H1 (cell line): Measurements from ENCODE around the gene TADA3. TPM values are rescaled to one million over a fixed set of nuclear protein-coding genes. Genes with fewer than 3 reads are reported as not detected.

Experiments used
- CTCF ChIA-PET: fragments of 300-600 bp; sonication (Branson Sonifier 250); formaldehyde crosslinking; loops from one replicate; lab custom pipeline; 2021; ENCODE audit not compliant: partially characterized antibody; lab: Charles Lee
- POLR2A ChIA-PET: fragments of 300-600 bp; sonication (Branson Sonifier 250); formaldehyde crosslinking; loops from one replicate; lab custom pipeline; 2021; ENCODE audit warnings: inconsistent platforms; ENCODE audit not compliant: partially characterized antibody; lab: Charles Lee
- DNase-seq, 2 experiments: peaks; one replicate each; pipeline versions ENCODE4 v3.0.0 to v3.0.0-alpha.2; 2010 to 2022; ENCODE audit warnings: low spot score in 2 of 2, low read depth in 1 of 2, mixed read lengths in 1 of 2
- FAIRE-seq: peaks from 2 replicates; lab custom pipeline; 2011; peaks lifted over from hg19 to GRCh38; lab: Jason Lieb, UNC
- H2AFZ ChIP-seq: 2 replicates; pipeline ENCODE4 v1.8.1; 2012; ENCODE audit warnings: low read length, inconsistent platforms
- H2AK5ac ChIP-seq: 2 replicates; pipeline ENCODE4 v1.6.1; 2013; ENCODE audit warnings: low read depth, low read length
- H2BK120ac ChIP-seq: replicated peaks from 2 replicates; pipeline ENCODE3; 2013; ENCODE audit warnings: low read depth, low read length, inconsistent platforms
- H2BK12ac ChIP-seq: 2 replicates; pipeline ENCODE4 v1.6.1; 2013; ENCODE audit warnings: low read depth, low read length
- H2BK15ac ChIP-seq: 2 replicates; pipeline ENCODE4 v1.6.1; 2013; ENCODE audit warnings: low read length
- H2BK20ac ChIP-seq: 2 replicates; pipeline ENCODE4 v1.6.1; 2013; ENCODE audit warnings: low read length
- H2BK5ac ChIP-seq: 2 replicates; pipeline ENCODE4 v1.6.1; 2013; ENCODE audit warnings: low read depth, low read length
- H3K14ac ChIP-seq: 2 replicates; pipeline ENCODE4 v1.6.1; 2013; ENCODE audit warnings: inconsistent platforms; ENCODE audit not compliant: insufficient read length
- H3K18ac ChIP-seq: 2 replicates; pipeline ENCODE4 v1.6.1; 2013; ENCODE audit warnings: low read length; ENCODE audit errors: extremely low read depth
- H3K23ac ChIP-seq: 2 replicates; pipeline ENCODE4 v1.6.1; 2013; ENCODE audit warnings: inconsistent platforms; ENCODE audit not compliant: insufficient read length
- H3K23me2 ChIP-seq: 2 replicates; pipeline ENCODE4 v1.6.1; 2013; ENCODE audit warnings: low read depth, low read length
- H3K27ac ChIP-seq: 2 replicates; pipeline ENCODE4 v1.6.1; 2011; ENCODE audit warnings: low read depth, low read length, inconsistent platforms
- H3K27me3 ChIP-seq, 4 experiments: replicated peaks in 1 of 4; 1 replicate in 1 of 4; 2 replicates in 3 of 4; pipeline versions ENCODE4 v1.6.1 to v1.8.1; 2011 to 2013; ENCODE audit warnings: low read length in 3 of 4, mild to moderate bottlenecking in 3 of 4, inconsistent platforms in 2 of 4, mixed read lengths in 2 of 4, moderate library complexity in 1 of 4; ENCODE audit not compliant: control insufficient read depth in 3 of 4, insufficient read depth in 3 of 4; ENCODE audit errors: extremely low read depth in 1 of 4
- H3K36me3 ChIP-seq, 4 experiments: 2 replicates each; pipeline versions ENCODE4 v1.6.1 to v1.8.1; 2011 to 2013; ENCODE audit warnings: mild to moderate bottlenecking in 4 of 4, low read length in 3 of 4, moderate library complexity in 2 of 4, control low read depth in 1 of 4, inconsistent platforms in 1 of 4; ENCODE audit not compliant: insufficient read depth in 4 of 4, control insufficient read depth in 2 of 4
- H3K4ac ChIP-seq: replicated peaks from 2 replicates; pipeline ENCODE3; 2013; ENCODE audit warnings: low read length, low read depth, mixed read lengths, inconsistent platforms; ENCODE audit not compliant: insufficient read length
- H3K4me1 ChIP-seq, 4 experiments: replicated peaks in 1 of 4; 1 replicate in 1 of 4; 2 replicates in 3 of 4; pipeline versions ENCODE4 v1.6.1 to v1.8.1; 2011 to 2013; ENCODE audit warnings: low read length in 3 of 4, inconsistent platforms in 2 of 4, mixed read lengths in 1 of 4; ENCODE audit not compliant: insufficient read depth in 4 of 4, control insufficient read depth in 3 of 4
- H3K4me2 ChIP-seq, 2 experiments: 2 replicates each; pipeline versions ENCODE4 v1.6.1 to v1.8.1; 2011 to 2013; ENCODE audit warnings: low read depth in 2 of 2, low read length in 2 of 2, control low read depth in 1 of 2, inconsistent platforms in 1 of 2, mild to moderate bottlenecking in 1 of 2; ENCODE audit not compliant: insufficient read depth in 1 of 2
- H3K4me3 ChIP-seq, 4 experiments: fragments of 200-600, 300-600 bp in 1 of 4; sonication (generic), shearing (Covaris generic), sonication (Bioruptor Twin) in 1 of 4; 2 replicates each; pipeline versions ENCODE4 v1.5.1 to v1.8.1; 2011 to 2016; ENCODE audit warnings: low read length in 4 of 4, low read depth in 3 of 4, control low read depth in 2 of 4, inconsistent platforms in 2 of 4, mild to moderate bottlenecking in 2 of 4, mixed read lengths in 1 of 4, moderate library complexity in 1 of 4; ENCODE audit not compliant: insufficient read depth in 2 of 4; ENCODE audit errors: extremely low read depth in 1 of 4
- H3K56ac ChIP-seq: replicated peaks from 2 replicates; pipeline ENCODE3; 2013; ENCODE audit warnings: low read depth, mild to moderate bottlenecking, mixed read lengths, low read length, inconsistent platforms; ENCODE audit not compliant: insufficient read length
- H3K79me1 ChIP-seq: 2 replicates; pipeline ENCODE4 v1.6.1; 2013; ENCODE audit warnings: low read depth, low read length, control low read depth
- H3K79me2 ChIP-seq, 2 experiments: 2 replicates each; pipeline versions ENCODE4 v1.6.1 to v1.8.1; 2012 to 2013; ENCODE audit warnings: low read length in 2 of 2, mild to moderate bottlenecking in 2 of 2, inconsistent platforms in 1 of 2; ENCODE audit not compliant: insufficient read depth in 2 of 2, control insufficient read depth in 1 of 2
- H3K9ac ChIP-seq, 4 experiments: replicated peaks in 1 of 4; 1 replicate in 1 of 4; 2 replicates in 3 of 4; pipeline versions ENCODE4 v1.6.1 to v1.8.1; 2011 to 2013; ENCODE audit warnings: low read depth in 3 of 4, low read length in 3 of 4, control low read depth in 2 of 4, mild to moderate bottlenecking in 2 of 4, moderate library complexity in 2 of 4, inconsistent platforms in 1 of 4; ENCODE audit errors: extremely low read depth in 1 of 4
- H3K9me3 ChIP-seq, 2 experiments: 2 replicates each; pipeline versions ENCODE4 v1.6.1 to v1.8.1; 2012 to 2013; ENCODE audit warnings: mild to moderate bottlenecking in 2 of 2, moderate library complexity in 2 of 2, control low read depth in 1 of 2, inconsistent platforms in 1 of 2, low read depth in 1 of 2, low read length in 1 of 2, mixed read lengths in 1 of 2; ENCODE audit not compliant: insufficient read depth in 2 of 2
- H4K20me1 ChIP-seq, 2 experiments: replicated peaks in 1 of 2; 2 replicates each; pipeline versions ENCODE3 to v1.8.1; 2011 to 2013; ENCODE audit warnings: inconsistent platforms in 2 of 2, low read length in 2 of 2, mild to moderate bottlenecking in 1 of 2; ENCODE audit not compliant: insufficient read depth in 2 of 2, control insufficient read depth in 1 of 2
- H4K5ac ChIP-seq: 2 replicates; pipeline ENCODE4 v1.6.1; 2013; ENCODE audit warnings: low read length, low read depth, mixed read lengths, inconsistent platforms; ENCODE audit not compliant: insufficient read length
- H4K8ac ChIP-seq: 2 replicates; pipeline ENCODE4 v1.8.0; 2013; ENCODE audit warnings: mild to moderate bottlenecking, moderate library complexity, low read length, inconsistent platforms; ENCODE audit not compliant: insufficient read depth; ENCODE audit errors: extremely low read depth
- H4K91ac ChIP-seq: replicated peaks from 2 replicates; pipeline ENCODE3; 2013; ENCODE audit warnings: low read length, mixed read lengths, inconsistent platforms; ENCODE audit not compliant: insufficient read length
- BRCA1 ChIP-seq: IDR thresholded peaks from 2 replicates; pipeline ENCODE4 v1.6.1; 2012; ENCODE audit warnings: low read depth, low read length, improper control_type of control experiment
- POLR2AphosphoS5 ChIP-seq: IDR thresholded peaks from 2 replicates; pipeline ENCODE4 v1.6.1; 2011; ENCODE audit warnings: low read depth, low read length
- WGBS, 2 experiments: shearing (Covaris generic) in 1 of 2; methylation state at CpG; one replicate each; pipeline versions ENCODE4 v1.1.6 to v1.1.7; 2013 to 2015; ENCODE audit warnings: low lambda C conversion rate in 2 of 2, mixed read lengths in 2 of 2, inconsistent platforms in 1 of 2, low coverage in 1 of 2, missing lambda C conversion rate in 1 of 2; ENCODE audit not compliant: insufficient replicate concordance in 2 of 2, insufficient coverage in 1 of 2, insufficient read length in 1 of 2; ENCODE audit errors: extremely low coverage in 1 of 2, missing lambda C conversion rate in 1 of 2; 5-methylcytosine and 5-hydroxymethylcytosine counted together
- polyA plus RNA-seq, 7 experiments: library from polyadenylated mRNA; depleted of rRNA in 3 of 7; stranded (reverse) in 5 of 7; unstranded in 2 of 7; fragments of >200 nt in 5 of 7; fragments of 200-250 nt in 2 of 7; gene quantifications; 1 replicate in 5 of 7; 2 replicates in 1 of 7; 4 replicates in 1 of 7; pipeline versions ENCODE4 v1.2.1 to v1.2.3, GENCODE V29; 2011 to 2013; ENCODE audit warnings: missing spikeins in 2 of 7, mixed read lengths in 2 of 7
- total RNA-seq: library from RNA; stranded (reverse); fragmentation: NEBNext Ultra II Directional; extraction: Animal tissue kit (Norgen Biotek cat#: 25700); gene quantifications from 2 replicates; pipeline ENCODE4 v1.2.1, GENCODE V29; 2021

Gene TADA3
- total and polyA plus RNA-seq, 2 of the 8 experiments (the other 6 are each of a cell fraction or from before 2014, with no cell fraction given) = 43.4 to 50.3 TPM

DNA sequence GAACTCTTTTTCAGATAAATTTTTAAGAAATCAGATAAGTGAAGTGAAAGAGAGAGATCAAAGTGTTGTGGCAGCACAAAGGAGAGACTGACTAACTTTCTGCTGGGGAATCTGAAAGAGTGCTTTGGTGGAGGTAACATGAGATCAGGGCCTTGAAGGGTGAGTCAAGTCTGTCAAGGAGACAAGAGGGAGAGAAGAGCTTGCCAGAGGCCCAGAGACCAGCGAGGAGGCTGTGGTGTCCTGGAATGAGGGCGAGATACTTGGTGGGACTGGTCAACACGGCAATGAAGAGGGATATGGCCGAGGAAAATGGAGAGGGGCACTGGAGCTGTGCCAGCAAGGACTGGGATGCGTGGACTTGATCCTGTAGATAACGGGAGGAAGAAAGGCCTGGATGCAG lies 4.6 kb downstream of the TADA3 start:
- Histone ChIP-seq H3K14ac (no peak overlapping the region), H3K23ac (no peak overlapping the region), H3K27me3 (no peaks in the 10 kb centered on the region), H3K4ac (no peak overlapping the region), H4K20me1 (peaks cover 0 to 1% of the 10 kb centered on the region in 2 experiments), H3K27ac (no peak overlapping the region), H4K91ac (no peak overlapping the region), H2BK15ac (no peak overlapping the region), H3K9me3 (no peaks in the 10 kb centered on the region), H3K4me2 (no peak overlapping the region), H3K56ac (no peak overlapping the region), H3K18ac (no peak overlapping the region), H2AFZ (no peak overlapping the region), H2BK5ac (no peak overlapping the region), H3K36me3 (peaks cover 4 to 56% (median 27%) of the 10 kb centered on the region in 4 experiments; a peak in 7 of 8 replicates), H3K9ac (no peak overlapping the region), H2BK12ac (no peak overlapping the region), H4K5ac (no peak overlapping the region), H3K79me1 (peaks cover 5% of the 10 kb centered on the region), H2BK20ac (no peak overlapping the region), H3K4me3 (no peak overlapping the region), H4K8ac (no peak overlapping the region), H3K4me1 (peaks cover 0 to 6% (median 0%) of the 10 kb centered on the region in 4 experiments; a peak in 2 of 7 replicates), H2BK120ac (no peak overlapping the region), H3K23me2 (0 out of 2 replicates have a peak, but pooled peaks cover 3% of the 10 kb centered on the region), H2AK5ac (no peak overlapping the region), H3K79me2 (peaks cover 0 to 5% of the 10 kb centered on the region in 2 experiments; a peak in 2 of 4 replicates)
- DNase-seq (no peak), FAIRE-seq (no peak)
- POLR2A ChIA-PET = no interaction called here
- WGBS, 2 experiments = 87% methylated on average over 6 of the region's 6 CpGs; no CpG with 5 or more reads in 1 of the 2 experiments
- TF ChIP-seq POLR2AphosphoS5 (peak; percentile 30; the same call in 1 of the 2 replicates), BRCA1 (no peak)
- CTCF ChIA-PET = interaction anchor here (1.1 kb wide), 1 partner anchor 32 kb away, joined by 3 read pairs; no protein-coding TSS in a partner anchor
